ENCODE results near the gene MS4A1.
"Not testable (repeated sequence)": the region's sequence is repeated elsewhere in the genome, so short reads cannot be mapped to it uniquely, and the experiment has no call there.

MS4A1 gene

GRCh38 chr11:60455531-60456042, at the start of gene MS4A1:
Gene MS4A1 (plus strand): TSS chr11:60455847. CDS start chr11:60462375, 6,528 bp downstream.
- no peak for DNase-seq

- no peak for DNase-seq
Observed at GRCh38 chr11:60420015-60420414, 35.6 kb upstream of the MS4A1 start.

GRCh38 chr11:60422609-60423008, 33.0 kb upstream of the MS4A1 start:
- DNase-seq = no peak

GRCh38 chr11:60428517-60428916, 27.1 kb upstream of the MS4A1 start:
- DNase-seq = no peak

- DNase-seq = no peak
Observed at GRCh38 chr11:60429272-60429671, 26.4 kb upstream of the MS4A1 start, which contains the start of gene MS4A5. Gene MS4A5 (plus strand): TSS chr11:60429572. CDS start chr11:60429675, 103 bp downstream.

- DNase-seq = no peak
Observed at GRCh38 chr11:60431251-60431650, 24.4 kb upstream of the MS4A1 start.

GRCh38 chr11:60433401-60433800, 22.2 kb upstream of the MS4A1 start:
- DNase-seq = no peak

GRCh38 chr11:60447070-60447469, 8.6 kb upstream of the MS4A1 start:
- DNase-seq = no peak

- no peak for DNase-seq
Observed at GRCh38 chr11:60447846-60448245, 7.8 kb upstream of the MS4A1 start.

- not testable (repeated sequence) for DNase-seq
Observed at GRCh38 chr11:60451185-60451584, 4.5 kb upstream of the MS4A1 start.

- no peak for DNase-seq
Observed at GRCh38 chr11:60454212-60454611, 1.4 kb upstream of the MS4A1 start.

- no peak for DNase-seq
Observed at GRCh38 chr11:60457576-60457975, 1.9 kb downstream of the MS4A1 start.

GRCh38 chr11:60459345-60459744, 3.7 kb downstream of the MS4A1 start:
- no peak for DNase-seq

GRCh38 chr11:60468829-60469228, 13.2 kb downstream of the MS4A1 start:
- no peak for DNase-seq

GRCh38 chr11:60469723-60470122, 14.1 kb downstream of the MS4A1 start:
- no peak for DNase-seq

- DNase-seq = no peak
Observed at GRCh38 chr11:60477035-60477445, 21.4 kb downstream of the MS4A1 start.

- DNase-seq = no peak
Observed at GRCh38 chr11:60482361-60482760, 26.7 kb downstream of the MS4A1 start.

GRCh38 chr11:60485987-60486386, 30.3 kb downstream of the MS4A1 start:
- DNase-seq = peak; percentile 1

- DNase-seq = no peak
Observed at GRCh38 chr11:60492488-60493009, 36.9 kb downstream of the MS4A1 start, which contains the start of gene MS4A12. Gene MS4A12 (plus strand): TSS chr11:60492778. CDS start chr11:60497319, 4,541 bp downstream.

GRCh38 chr11:60493454-60493853, 37.8 kb downstream of the MS4A1 start:
- DNase-seq = no peak

GRCh38 chr11:60498399-60498798, 42.8 kb downstream of the MS4A1 start:
- no peak for DNase-seq

- DNase-seq = no peak
Observed at GRCh38 chr11:60498853-60499252, 43.2 kb downstream of the MS4A1 start.

- no peak for DNase-seq
Observed at GRCh38 chr11:60500276-60500910, 44.7 kb downstream of the MS4A1 start.

GRCh38 chr11:60502221-60502775, 46.7 kb downstream of the MS4A1 start:
- no peak for DNase-seq

Measured in NCI-H510A treated with DMSO at 0.1 percent for 48 hours (cell line).